Type B pancreatic cell (in vitro differentiated cells): ENCODE measurements around the gene NEURL3. TPM values are rescaled to one million over a fixed set of nuclear protein-coding genes. Genes with fewer than 3 reads are reported as not detected.

ENCODE experiments used
- DNase-seq: peaks from one replicate; pipeline ENCODE4 v3.0.0; 2021; ENCODE audit warnings: mixed read lengths; ENCODE audit not compliant: unreplicated experiment; ENCODE audit errors: extremely low spot score
- H3K27ac Mint-ChIP-seq: 2 replicates; pipeline ENCODE4 v1.8.0; 2021; ENCODE audit warnings: mild to moderate bottlenecking, mixed read lengths
- H3K27me3 Mint-ChIP-seq: 2 replicates; pipeline ENCODE4 v1.8.0; 2021; ENCODE audit warnings: mixed read lengths
- H3K36me3 Mint-ChIP-seq: 2 replicates; pipeline ENCODE4 v1.8.0; 2021; ENCODE audit warnings: mixed read lengths
- H3K4me1 Mint-ChIP-seq: one replicate; pipeline ENCODE4 v1.8.0; 2021; ENCODE audit warnings: mixed read lengths; ENCODE audit not compliant: unreplicated experiment
- H3K4me3 Mint-ChIP-seq: 2 replicates; pipeline ENCODE4 v1.8.0; 2021; ENCODE audit warnings: mild to moderate bottlenecking, mixed read lengths
- H3K9me3 Mint-ChIP-seq: 2 replicates; pipeline ENCODE4 v1.8.0; 2021; ENCODE audit warnings: mixed read lengths
- total RNA-seq: library from RNA; stranded (reverse); gene quantifications from 2 replicates; pipeline ENCODE4 v1.2.1, GENCODE V29; 2021; ENCODE audit warnings: low replicate concordance
- TF ChIP-seq, protein P1 (sequence below): fragments of 200-600 bp; sonication (generic); conservative IDR thresholded peaks from 2 replicates; pipeline ENCODE4 v1.5.0; 2021; ENCODE audit warnings: antibody characterized with exemption, mild to moderate bottlenecking

The NEURL3 gene
- total RNA-seq, 1 donor from 2014 or later: 1.1 TPM

DNA sequence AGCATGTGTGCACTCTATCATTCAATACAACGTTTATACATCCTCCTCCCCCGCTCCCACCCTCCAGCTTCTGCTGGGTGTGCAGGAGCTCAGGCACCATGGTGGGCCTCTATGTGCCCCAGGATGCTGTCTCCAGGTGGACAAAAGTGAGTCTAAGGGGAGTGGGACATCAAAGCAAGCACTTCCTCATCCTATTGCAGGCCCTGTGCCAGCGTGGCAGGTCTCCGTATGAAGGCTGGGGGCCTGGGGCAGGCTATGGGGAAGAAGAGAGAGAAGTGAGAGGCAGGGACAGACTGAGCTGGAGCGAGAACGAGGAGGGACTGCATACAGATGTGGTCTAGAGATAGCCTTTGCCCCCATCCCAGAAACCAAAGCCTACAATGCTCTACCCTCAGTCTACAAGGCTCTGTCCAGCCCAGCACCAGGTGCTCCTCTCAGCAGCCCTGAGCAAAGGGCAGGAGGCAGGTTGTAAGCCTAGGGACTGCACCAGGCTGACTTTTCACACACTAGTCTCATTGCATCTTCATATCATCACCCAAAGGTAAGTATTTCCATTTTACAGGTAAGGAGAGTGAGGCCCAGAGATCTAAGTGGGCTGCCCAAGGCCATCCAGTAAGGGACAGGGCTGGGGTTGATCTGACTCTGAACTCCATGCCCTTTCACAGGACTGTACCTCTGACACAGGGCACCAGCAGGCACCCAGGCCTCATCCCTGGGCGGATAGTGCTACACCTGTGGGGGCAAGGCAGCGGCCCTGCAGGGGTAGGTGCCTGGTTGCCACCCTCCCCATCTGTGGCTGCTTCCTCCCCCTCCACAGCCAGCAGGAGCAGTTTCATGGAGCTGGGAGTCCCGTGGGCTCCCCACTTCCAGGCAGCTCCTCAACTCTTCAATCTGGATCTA, 17.4 kb upstream of the NEURL3 start:
- Mint-ChIP-seq H3K27ac (no peak overlapping the region), H3K9me3 (peaks cover 5% of the 10 kb centered on the region), H3K27me3 (peaks cover 24% of the 10 kb centered on the region), H3K4me3 (no peak overlapping the region), H3K36me3 (no peaks in the 10 kb centered on the region), H3K4me1 (peaks cover 14% of the 10 kb centered on the region)
- TF ChIP-seq, protein P1, sequence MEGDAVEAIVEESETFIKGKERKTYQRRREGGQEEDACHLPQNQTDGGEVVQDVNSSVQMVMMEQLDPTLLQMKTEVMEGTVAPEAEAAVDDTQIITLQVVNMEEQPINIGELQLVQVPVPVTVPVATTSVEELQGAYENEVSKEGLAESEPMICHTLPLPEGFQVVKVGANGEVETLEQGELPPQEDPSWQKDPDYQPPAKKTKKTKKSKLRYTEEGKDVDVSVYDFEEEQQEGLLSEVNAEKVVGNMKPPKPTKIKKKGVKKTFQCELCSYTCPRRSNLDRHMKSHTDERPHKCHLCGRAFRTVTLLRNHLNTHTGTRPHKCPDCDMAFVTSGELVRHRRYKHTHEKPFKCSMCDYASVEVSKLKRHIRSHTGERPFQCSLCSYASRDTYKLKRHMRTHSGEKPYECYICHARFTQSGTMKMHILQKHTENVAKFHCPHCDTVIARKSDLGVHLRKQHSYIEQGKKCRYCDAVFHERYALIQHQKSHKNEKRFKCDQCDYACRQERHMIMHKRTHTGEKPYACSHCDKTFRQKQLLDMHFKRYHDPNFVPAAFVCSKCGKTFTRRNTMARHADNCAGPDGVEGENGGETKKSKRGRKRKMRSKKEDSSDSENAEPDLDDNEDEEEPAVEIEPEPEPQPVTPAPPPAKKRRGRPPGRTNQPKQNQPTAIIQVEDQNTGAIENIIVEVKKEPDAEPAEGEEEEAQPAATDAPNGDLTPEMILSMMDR: no peak
- DNase-seq: no peak

DNA sequence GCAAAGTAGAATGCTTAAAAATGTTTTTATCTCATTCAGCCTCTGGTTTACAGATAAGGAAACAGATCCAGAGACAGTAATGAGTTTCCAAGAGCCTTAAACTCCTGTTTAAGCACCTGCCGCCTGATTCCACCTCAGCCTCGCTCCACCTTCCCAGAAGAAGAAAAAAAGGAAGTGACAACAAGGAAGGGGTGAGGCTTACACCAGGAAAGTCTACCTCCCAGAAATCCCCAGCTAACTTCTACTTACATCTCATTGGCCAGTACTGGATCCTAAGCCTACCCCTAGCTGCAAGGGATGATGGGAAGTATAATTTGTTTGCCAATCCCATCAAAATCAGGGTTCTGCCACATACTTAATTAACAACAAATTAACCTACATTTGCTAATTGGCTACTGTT, 16.1 kb upstream of the NEURL3 start:
- H3K27me3 Mint-ChIP-seq: peaks cover 18% of the 10 kb centered on the region
- no peak for DNase-seq
- no peak overlapping the region for H3K27ac Mint-ChIP-seq
- peaks cover 9% of the 10 kb centered on the region for H3K4me1 Mint-ChIP-seq
- H3K9me3 Mint-ChIP-seq: peaks cover 5% of the 10 kb centered on the region
- TF ChIP-seq, protein P1: no peak
- H3K4me3 Mint-ChIP-seq: no peak overlapping the region
- no peaks in the 10 kb centered on the region for H3K36me3 Mint-ChIP-seq

DNA sequence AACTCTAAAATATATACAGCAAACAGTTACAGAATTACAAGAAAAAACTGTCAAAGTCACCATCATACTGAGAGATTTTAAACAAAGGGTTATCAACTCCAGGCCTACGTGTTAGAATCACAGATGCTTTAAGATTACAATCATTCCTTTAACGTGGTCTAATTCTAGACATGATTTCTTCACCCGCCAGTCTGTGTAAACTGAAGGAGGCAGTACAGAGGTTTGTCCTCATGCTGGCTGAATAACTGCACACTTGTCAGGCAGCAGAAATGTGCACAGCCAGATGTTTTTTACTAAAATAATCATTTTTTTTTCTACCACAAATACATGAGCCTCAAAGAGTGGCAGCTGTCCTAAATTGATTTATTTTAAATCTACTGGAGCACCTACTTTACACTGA, 15.5 kb upstream of the NEURL3 start:
- Mint-ChIP-seq H3K9me3 (peaks cover 5% of the 10 kb centered on the region), H3K27ac (no peak overlapping the region), H3K4me3 (no peak overlapping the region), H3K4me1 (peaks cover 9% of the 10 kb centered on the region), H3K27me3 (peaks cover 15% of the 10 kb centered on the region), H3K36me3 (no peaks in the 10 kb centered on the region)
- TF ChIP-seq, protein P1: no peak
- DNase-seq: no peak

DNA sequence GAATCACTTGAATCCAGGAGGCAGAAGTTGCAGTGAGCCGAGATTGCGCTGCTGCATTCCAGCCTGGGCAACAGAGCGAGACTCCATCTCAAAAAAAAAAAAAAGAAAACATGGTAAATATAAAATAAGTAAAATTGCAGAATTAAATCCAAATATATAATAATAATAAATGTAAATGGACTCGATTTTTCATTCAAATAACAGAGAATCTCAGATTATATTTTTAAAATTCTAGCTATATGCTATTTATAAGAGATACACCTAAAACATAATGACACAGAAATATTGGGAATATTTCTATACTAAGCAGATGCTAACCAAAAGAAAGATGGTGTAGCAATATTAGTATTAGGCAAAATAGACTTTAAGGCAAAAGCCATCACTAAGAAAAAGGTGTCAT, 15.1 kb upstream of the NEURL3 start:
- no peak overlapping the region for H3K4me3 Mint-ChIP-seq
- no peak for DNase-seq
- TF ChIP-seq, protein P1: no peak
- H3K27me3 Mint-ChIP-seq: peaks cover 15% of the 10 kb centered on the region
- peaks cover 9% of the 10 kb centered on the region for H3K4me1 Mint-ChIP-seq
- H3K36me3 Mint-ChIP-seq: no peaks in the 10 kb centered on the region
- no peak overlapping the region for H3K27ac Mint-ChIP-seq
- H3K9me3 Mint-ChIP-seq: peaks cover 5% of the 10 kb centered on the region

DNA sequence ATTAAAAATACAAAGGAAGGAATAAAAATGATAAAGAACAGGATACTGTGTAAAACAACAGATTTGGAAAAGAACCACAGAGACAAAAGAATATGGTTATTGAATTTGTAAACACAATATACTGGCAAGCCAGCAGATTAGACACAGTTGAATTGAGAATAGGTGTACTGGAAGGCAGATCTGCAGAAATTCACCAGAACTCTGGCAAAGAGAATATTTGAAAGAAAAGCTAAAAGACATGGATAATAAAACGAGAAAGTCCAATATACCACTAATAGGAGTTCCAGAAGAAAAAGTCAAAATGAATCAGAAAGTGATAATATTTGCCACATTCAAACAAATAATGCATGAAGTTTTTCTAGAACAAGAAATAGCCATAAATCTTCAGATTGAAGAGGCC, 11.9 kb upstream of the NEURL3 start:
- Mint-ChIP-seq H3K36me3 (no peaks in the 10 kb centered on the region), H3K27me3 (no peaks in the 10 kb centered on the region), H3K4me3 (no peak overlapping the region), H3K9me3 (peaks cover 5% of the 10 kb centered on the region), H3K4me1 (no peaks in the 10 kb centered on the region), H3K27ac (no peak overlapping the region)
- TF ChIP-seq, protein P1: no peak
- DNase-seq: no peak
